ENCODE data around the gene CA5A. TPM values are rescaled to one million over a fixed set of nuclear protein-coding genes. Genes with fewer than 3 reads are reported as not detected.

The CA5A gene
- total and polyA plus RNA-seq, 2 of the 13 experiments (the other 11 are each of a cell fraction or from before 2014, with no cell fraction given): 66.8 to 106 TPM

GRCh38 chr16:87881324-87882200, 54.8 kb downstream of the CA5A start (continued):
- TF ChIP-seq ZFY (CRISPR knock-in tag; IDR thresholded peaks at IDR 0.05) (peak; percentile 39; the same call in 1 of the 2 replicates), CTCF (CRISPR knock-in tag; IDR thresholded peaks at IDR 0.05) (peak; percentile 35; the same call in 1 of the 2 replicates), HOXA3 (CRISPR knock-in tag; IDR thresholded peaks at IDR 0.05) (peak; percentile 40; the same call in 1 of the 2 replicates), NR0B2 (CRISPR knock-in tag; IDR thresholded peaks at IDR 0.05) (no peak), MIER2 (CRISPR knock-in tag; IDR thresholded peaks at IDR 0.05) (peak; percentile 15; the same call in 1 of the 2 replicates), MAX (IDR thresholded peaks at IDR 0.05) (0 out of 2 replicates have a peak, but pooled peaks have one; percentile 8), ZNF687 (CRISPR knock-in tag; IDR thresholded peaks at IDR 0.05) (peak; percentile 35), ZGPAT (CRISPR knock-in tag; IDR thresholded peaks at IDR 0.05) (peak; percentile 35; the same call in 1 of the 2 replicates), ZNF704 (CRISPR knock-in tag; IDR thresholded peaks at IDR 0.05; ENCODE audit: borderline replicate concordance) (no peak), KDM6A (CRISPR knock-in tag; IDR thresholded peaks at IDR 0.05; ENCODE audit: low read depth) (no peak), ZFP62 (CRISPR knock-in tag; IDR thresholded peaks at IDR 0.05) (no peak), MXD1 (CRISPR knock-in tag; IDR thresholded peaks at IDR 0.05) (0 out of 2 replicates have a peak, but pooled peaks have one; percentile 14), KLF12 (CRISPR knock-in tag; IDR thresholded peaks at IDR 0.05; ENCODE audit: borderline replicate concordance) (0 out of 2 replicates have a peak, but pooled peaks have one; percentile 34), NONO (IDR thresholded peaks at IDR 0.05) (no peak), NONO (CRISPR knock-in tag; conservative IDR thresholded peaks at IDR 0.05) (0 out of 2 replicates have a peak, but pooled peaks have one; percentile 15)
